Activated T-helper 1 cell treated with anti-CD3 and anti-CD28 coated beads, Interleukin-12 subunit alpha, Interleukin-12 subunit beta, Interleukin-2, Interleukin-4 antibody, amounts not matched to agents 30 ng/mL and 10 ng/mL and 1 ng/mL, durations not matched to agents 14 hours and 24 hours and 36 hours (primary cell): ENCODE results near the gene JMJD6. TPM values are rescaled to one million over a fixed set of nuclear protein-coding genes. Genes with fewer than 3 reads are reported as not detected.

Experiments
- DNase-seq: peaks from one replicate; pipeline ENCODE4 v3.0.0; 2021; ENCODE audit warnings: low spot score
- H3K27ac Mint-ChIP-seq: one replicate; pipeline ENCODE4 v1.8.0; 2021; ENCODE audit warnings: mild to moderate bottlenecking, mixed read lengths
- H3K27me3 Mint-ChIP-seq: one replicate; pipeline ENCODE4 v1.8.0; 2022; ENCODE audit warnings: mild to moderate bottlenecking, moderate library complexity, mixed read lengths; ENCODE audit not compliant: insufficient read depth
- H3K36me3 Mint-ChIP-seq: one replicate; pipeline ENCODE4 v1.8.0; 2021; ENCODE audit warnings: low read depth, mixed read lengths
- H3K4me1 Mint-ChIP-seq: one replicate; pipeline ENCODE4 v1.8.0; 2021; ENCODE audit warnings: low read depth, mixed read lengths
- H3K4me3 Mint-ChIP-seq: one replicate; pipeline ENCODE4 v1.8.0; 2021; ENCODE audit warnings: mild to moderate bottlenecking, moderate library complexity, mixed read lengths
- H3K9me3 Mint-ChIP-seq: one replicate; pipeline ENCODE4 v1.8.0; 2021; ENCODE audit warnings: mixed read lengths
- intact Hi-C: fragments of 100-400 bp; cut with micrococcal nuclease; formaldehyde crosslinking; loops from one replicate; pipeline ENCODE4 v1.15.1; 2024
- total RNA-seq: library from RNA; stranded (reverse); gene quantifications from 2 replicates; pipeline ENCODE4 v1.2.3, GENCODE V29; 2022

Gene JMJD6
- total RNA-seq, 1 donor from 2014 or later: 80.5 TPM

GRCh38 chr17:76673729-76674128 is 52.7 kb downstream of the JMJD6 start:
- H3K9me3 Mint-ChIP-seq: no peaks in the 10 kb centered on the region
- intact Hi-C loops: loop anchor here (5.0 kb wide), 1 partner anchor 151 kb away; no protein-coding TSS in a partner anchor
- DNase-seq: no peak
- H3K4me1 Mint-ChIP-seq: peaks cover 30% of the 10 kb centered on the region
- no peak overlapping the region for H3K4me3 Mint-ChIP-seq
- H3K27me3 Mint-ChIP-seq: peaks cover 5% of the 10 kb centered on the region
- no peak overlapping the region for H3K27ac Mint-ChIP-seq
- H3K36me3 Mint-ChIP-seq: no peaks in the 10 kb centered on the region

- Mint-ChIP-seq H3K4me1 (peaks cover 30% of the 10 kb centered on the region), H3K36me3 (no peaks in the 10 kb centered on the region), H3K27me3 (peaks cover 5% of the 10 kb centered on the region), H3K9me3 (no peaks in the 10 kb centered on the region), H3K4me3 (peak overlapping the region; percentile 93), H3K27ac (no peak overlapping the region)
- no peak for DNase-seq
- intact Hi-C loops: loop anchor here (5.0 kb wide), 1 partner anchor 151 kb away; no protein-coding TSS in a partner anchor
Measured at GRCh38 chr17:76672892-76673291, 53.5 kb downstream of the JMJD6 start.

DNA sequence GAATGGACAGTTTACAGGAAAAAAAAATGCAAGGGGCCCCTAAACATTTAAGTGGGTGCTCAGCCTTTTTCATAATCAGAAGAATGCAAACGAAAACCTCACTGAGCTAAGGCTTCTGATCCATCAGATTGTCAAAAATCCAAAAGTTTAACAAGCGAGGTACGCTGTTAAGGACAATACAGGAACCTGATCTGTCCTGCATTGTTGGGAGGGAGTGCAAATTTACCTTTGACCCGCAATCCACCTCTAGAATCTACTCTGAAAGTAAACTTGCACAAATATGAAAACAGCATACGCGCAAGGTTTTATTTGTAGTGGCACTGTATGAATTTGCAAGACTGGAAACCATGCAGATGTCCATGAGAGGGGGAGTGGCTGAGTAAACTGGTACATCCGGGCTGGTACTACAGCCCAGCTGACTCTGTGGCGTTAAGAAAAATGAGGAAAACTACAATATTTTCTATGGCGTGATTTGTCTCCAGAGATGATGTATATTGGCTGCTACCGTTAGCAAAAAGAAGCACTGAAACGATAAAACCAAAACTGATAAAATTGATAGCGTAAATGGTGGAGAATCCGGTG is 54.0 kb downstream of the JMJD6 start:
- no peaks in the 10 kb centered on the region for H3K36me3 Mint-ChIP-seq
- peak overlapping the region; percentile 90 for H3K27ac Mint-ChIP-seq
- DNase-seq: no peak
- peaks cover 5% of the 10 kb centered on the region for H3K27me3 Mint-ChIP-seq
- peak overlapping the region; percentile 93 for H3K4me3 Mint-ChIP-seq
- intact Hi-C loops: loop anchor here (5.0 kb wide), 1 partner anchor 150 kb away; no protein-coding TSS in a partner anchor
- no peaks in the 10 kb centered on the region for H3K9me3 Mint-ChIP-seq
- peaks cover 30% of the 10 kb centered on the region for H3K4me1 Mint-ChIP-seq

DNA sequence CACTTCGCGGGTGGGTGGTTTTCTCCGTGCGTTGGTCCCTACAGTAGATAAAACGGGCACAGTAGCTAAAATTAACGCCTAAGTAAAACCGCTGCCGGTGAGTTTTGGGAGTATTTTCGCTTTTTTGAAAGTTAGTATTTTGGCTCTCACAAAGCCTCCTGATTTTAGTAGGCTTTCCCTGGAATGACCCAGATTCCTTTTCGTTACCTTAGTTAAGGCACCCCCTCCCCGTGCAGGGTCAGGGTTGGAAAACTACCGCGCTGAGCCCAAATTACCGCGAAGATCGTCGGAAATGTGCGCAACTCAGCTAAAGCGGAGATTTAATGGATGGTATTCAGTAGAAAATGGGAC is 54.5 kb downstream of the JMJD6 start:
- Mint-ChIP-seq H3K4me1 (peaks cover 30% of the 10 kb centered on the region), H3K36me3 (no peaks in the 10 kb centered on the region), H3K27me3 (peaks cover 5% of the 10 kb centered on the region), H3K9me3 (no peaks in the 10 kb centered on the region), H3K27ac (peak overlapping the region; percentile 90), H3K4me3 (peak overlapping the region; percentile 93)
- DNase-seq: no peak
- intact Hi-C loops: loop anchor here (1.0 to 5.0 kb wide), 6 partner anchors 9 to 731 kb away; partner anchors contain the start of genes FBF1, JMJD6, METTL23 and SRSF2

DNA sequence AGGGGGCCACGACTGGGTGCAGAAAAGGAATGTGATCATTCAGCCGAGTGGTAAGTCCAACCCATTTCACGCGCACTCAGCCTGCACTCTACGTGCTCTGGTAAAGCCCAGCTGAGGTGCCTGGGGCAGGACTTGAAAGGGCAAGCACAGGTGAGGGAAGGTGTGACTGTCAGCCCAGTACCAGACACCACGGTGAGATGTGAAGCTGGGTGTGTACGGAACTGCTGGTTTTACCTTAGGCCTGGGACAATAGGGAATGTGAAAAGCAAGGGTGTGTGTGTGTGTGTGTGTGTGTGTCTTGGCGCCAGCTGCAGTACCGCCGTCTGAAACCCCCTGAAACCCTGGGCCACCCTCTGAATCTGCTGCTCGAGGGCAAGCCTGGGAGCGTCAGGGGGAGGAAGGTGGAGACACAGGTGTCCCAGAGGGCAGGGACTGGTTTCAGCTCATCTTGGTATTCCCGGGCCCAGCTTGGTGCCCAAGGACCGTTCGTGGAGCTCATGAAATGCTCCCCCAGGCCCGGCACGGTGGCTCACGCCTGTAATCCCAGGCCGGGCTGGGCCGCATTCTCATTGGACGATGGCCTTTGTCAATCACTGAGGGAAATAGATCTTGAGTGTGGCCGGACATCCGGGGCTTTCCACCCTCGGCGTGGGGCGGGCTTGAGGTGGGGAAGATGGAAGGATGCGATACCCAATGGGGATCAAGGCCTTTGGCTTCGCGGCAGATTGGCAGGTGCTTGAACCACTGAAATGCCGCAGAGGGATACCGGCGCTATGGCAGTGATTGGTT is 55.1 kb downstream of the JMJD6 start:
- Mint-ChIP-seq H3K4me3 (peak overlapping the region; percentile 93), H3K36me3 (no peaks in the 10 kb centered on the region), H3K27me3 (peaks cover 10% of the 10 kb centered on the region), H3K9me3 (no peaks in the 10 kb centered on the region), H3K4me1 (peaks cover 30% of the 10 kb centered on the region), H3K27ac (peak overlapping the region; percentile 90)
- intact Hi-C loops: loop anchor here (1.0 to 5.0 kb wide), 6 partner anchors 10 to 730 kb away; partner anchors contain the start of genes FBF1, JMJD6, METTL23 and SRSF2
- peak; percentile 99 for DNase-seq

GRCh38 chr17:76670718-76671122 is 55.7 kb downstream of the JMJD6 start:
- intact Hi-C loops: loop anchor here (1.0 to 5.0 kb wide), 6 partner anchors 11 to 729 kb away; partner anchors contain the start of genes FBF1, JMJD6, METTL23 and SRSF2
- Mint-ChIP-seq H3K4me3 (peak overlapping the region; percentile 93), H3K27me3 (peaks cover 10% of the 10 kb centered on the region), H3K27ac (peak overlapping the region; percentile 90), H3K36me3 (no peaks in the 10 kb centered on the region), H3K9me3 (no peaks in the 10 kb centered on the region), H3K4me1 (peaks cover 30% of the 10 kb centered on the region)
- no peak for DNase-seq

- Mint-ChIP-seq H3K27ac (peak overlapping the region; percentile 90), H3K4me3 (peak overlapping the region; percentile 93), H3K4me1 (peaks cover 30% of the 10 kb centered on the region), H3K27me3 (peaks cover 10% of the 10 kb centered on the region), H3K9me3 (no peaks in the 10 kb centered on the region), H3K36me3 (no peaks in the 10 kb centered on the region)
- intact Hi-C loops: loop anchor here (2.0 to 5.0 kb wide), 2 partner anchors 111 to 148 kb away; no protein-coding TSS in a partner anchor
- DNase-seq: no peak
Measured at GRCh38 chr17:76670020-76670717, 56.2 kb downstream of the JMJD6 start.

Other genes starting within 250 kb of the JMJD6 start
- 53.2 and 53.7 TPM in 2 replicates for gene RHBDF2, start 225.2 kb downstream of the JMJD6 start, total RNA-seq
- gene CYGB, start 188.9 kb downstream of the JMJD6 start, total RNA-seq: not detected in 2 replicates
- gene PRCD, start 186.6 kb downstream of the JMJD6 start, total RNA-seq: not detected in 2 replicates
- gene ST6GALNAC2, start 140.7 kb downstream of the JMJD6 start, total RNA-seq: not detected in 2 replicates
- 0.78 and 0.83 TPM in 2 replicates for gene ST6GALNAC1, start 82.8 kb downstream of the JMJD6 start, total RNA-seq
- 3.8 and 5.1 TPM in 2 replicates for gene MXRA7, start 15.6 kb downstream of the JMJD6 start, total RNA-seq
- gene METTL23, start 233 bp upstream of the JMJD6 start, total RNA-seq: 35.5 and 38.2 TPM in 2 replicates
- gene SRSF2, start 10.7 kb upstream of the JMJD6 start, total RNA-seq: 535 and 541 TPM in 2 replicates
- 16.6 and 17.1 TPM in 2 replicates for gene MFSD11, start 11.5 kb upstream of the JMJD6 start, total RNA-seq
- 0.81 and 1.2 TPM in 2 replicates for gene MGAT5B, start 141.8 kb upstream of the JMJD6 start, total RNA-seq